ENCODE results near the gene VWA3A. TPM values are rescaled to one million over a fixed set of nuclear protein-coding genes. Genes with fewer than 3 reads are reported as not detected.

Gene VWA3A
- total and polyA plus RNA-seq, 2 experiments from 2014 or later = 0.16 to 0.24 TPM

GRCh38 chr16:22189473-22190080 is 97.2 kb downstream of the VWA3A start:
- TF ChIP-seq, protein P1, sequence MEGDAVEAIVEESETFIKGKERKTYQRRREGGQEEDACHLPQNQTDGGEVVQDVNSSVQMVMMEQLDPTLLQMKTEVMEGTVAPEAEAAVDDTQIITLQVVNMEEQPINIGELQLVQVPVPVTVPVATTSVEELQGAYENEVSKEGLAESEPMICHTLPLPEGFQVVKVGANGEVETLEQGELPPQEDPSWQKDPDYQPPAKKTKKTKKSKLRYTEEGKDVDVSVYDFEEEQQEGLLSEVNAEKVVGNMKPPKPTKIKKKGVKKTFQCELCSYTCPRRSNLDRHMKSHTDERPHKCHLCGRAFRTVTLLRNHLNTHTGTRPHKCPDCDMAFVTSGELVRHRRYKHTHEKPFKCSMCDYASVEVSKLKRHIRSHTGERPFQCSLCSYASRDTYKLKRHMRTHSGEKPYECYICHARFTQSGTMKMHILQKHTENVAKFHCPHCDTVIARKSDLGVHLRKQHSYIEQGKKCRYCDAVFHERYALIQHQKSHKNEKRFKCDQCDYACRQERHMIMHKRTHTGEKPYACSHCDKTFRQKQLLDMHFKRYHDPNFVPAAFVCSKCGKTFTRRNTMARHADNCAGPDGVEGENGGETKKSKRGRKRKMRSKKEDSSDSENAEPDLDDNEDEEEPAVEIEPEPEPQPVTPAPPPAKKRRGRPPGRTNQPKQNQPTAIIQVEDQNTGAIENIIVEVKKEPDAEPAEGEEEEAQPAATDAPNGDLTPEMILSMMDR (IDR thresholded peaks at IDR 0.05; ENCODE audit: low read depth, low read length) = no peak
- Histone ChIP-seq H3K27me3 (no peaks in the 10 kb centered on the region), H3K27ac (no peak overlapping the region), H3K36me3 (no peaks in the 10 kb centered on the region), H3K4me3 (peak overlapping the region; percentile 51), H3K4me1 (ENCODE audit: low read depth) (peaks cover 10% of the 10 kb centered on the region), H3K9me3 (ENCODE audit: low read depth) (no peaks in the 10 kb centered on the region)
- DNase-seq (ENCODE audit: low read depth in 1 of 2, low spot score in 1 of 2) = peak; percentile 7 to 56

DNA sequence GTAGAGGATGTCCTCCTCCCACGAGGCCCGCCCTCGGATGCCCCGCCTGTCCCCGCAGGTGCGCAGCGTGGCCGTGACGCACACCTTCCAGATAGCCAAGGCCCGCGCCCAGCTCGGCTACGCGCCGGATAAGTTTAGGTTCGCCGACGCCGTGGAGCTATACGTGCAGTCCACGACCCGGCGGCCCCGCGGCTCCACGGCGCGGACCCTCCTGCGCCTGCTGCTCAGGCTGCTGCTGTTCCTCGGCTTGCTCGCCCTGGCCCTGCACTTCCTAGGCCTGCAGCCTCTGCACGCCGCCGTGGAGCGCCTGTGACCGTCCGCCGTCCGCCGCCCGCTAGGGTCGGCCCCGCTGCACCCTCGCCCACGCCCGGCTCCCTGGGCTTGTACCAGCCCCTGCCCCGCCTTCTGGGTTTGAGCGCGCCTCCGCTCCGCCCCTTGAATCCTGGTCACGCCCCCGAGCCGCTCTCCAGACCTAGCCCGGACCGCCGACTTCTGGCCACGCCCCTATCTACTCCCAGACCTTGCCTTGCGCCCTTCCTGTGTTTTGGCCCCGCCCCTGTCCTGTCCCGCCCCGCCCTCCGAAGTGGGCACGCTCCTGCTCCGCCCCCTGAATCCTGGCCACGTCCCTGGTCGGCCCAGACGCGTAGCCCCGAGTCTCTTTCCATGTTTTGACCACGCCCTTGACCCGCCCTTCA is 97.9 kb downstream of the VWA3A start:
- Histone ChIP-seq H3K27me3 (no peaks in the 10 kb centered on the region), H3K27ac (no peak overlapping the region), H3K9me3 (ENCODE audit: low read depth) (no peaks in the 10 kb centered on the region), H3K4me3 (peak overlapping the region; percentile 51), H3K4me1 (ENCODE audit: low read depth) (peaks cover 10% of the 10 kb centered on the region), H3K36me3 (no peaks in the 10 kb centered on the region)
- DNase-seq (ENCODE audit: low read depth in 1 of 2, low spot score in 1 of 2) = peak; percentile 100
- TF ChIP-seq, protein P1 (IDR thresholded peaks at IDR 0.05; ENCODE audit: low read depth, low read length) = no peak

DNA sequence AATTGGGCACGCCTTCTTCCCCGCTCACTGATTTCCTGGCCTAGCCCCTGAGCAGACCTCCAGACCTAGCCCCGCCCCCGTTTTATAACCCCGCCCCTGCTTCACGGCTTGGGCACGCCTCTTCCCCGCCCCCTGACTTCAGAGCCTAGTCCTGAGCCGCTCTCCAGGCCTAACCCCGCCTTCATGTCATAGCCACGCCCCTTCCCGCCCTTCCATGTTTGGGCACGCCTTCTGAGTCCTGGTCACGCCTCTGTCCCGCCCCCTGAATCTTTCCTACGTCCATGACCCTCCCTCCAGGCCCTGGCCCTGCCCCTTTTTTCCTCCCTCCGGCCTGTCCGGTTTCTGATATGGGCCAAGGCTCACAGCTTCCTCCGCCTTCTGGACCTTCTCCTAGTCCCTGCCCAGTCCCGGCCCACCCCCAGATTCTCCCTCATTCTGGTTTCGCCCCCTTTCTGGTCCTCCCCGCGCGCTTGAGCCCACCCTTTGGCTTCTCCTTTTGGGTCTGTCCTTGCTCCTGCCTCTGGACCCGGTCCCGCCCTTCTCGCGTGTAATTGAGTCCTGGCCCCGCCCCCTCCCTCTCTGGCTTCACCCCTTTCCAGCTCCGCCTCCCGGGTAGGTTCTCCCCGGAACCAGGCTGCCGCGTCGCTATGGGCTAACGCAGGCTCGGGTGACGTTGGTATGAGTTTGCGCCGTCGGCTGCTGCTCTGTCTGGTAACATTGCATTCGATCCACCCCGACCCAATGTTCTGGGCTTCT is 98.6 kb downstream of the VWA3A start:
- peak; percentile 99 to 100 for DNase-seq (ENCODE audit: low read depth in 1 of 2, low spot score in 1 of 2)
- Histone ChIP-seq H3K4me3 (peak overlapping the region; percentile 43), H3K9me3 (ENCODE audit: low read depth) (no peaks in the 10 kb centered on the region), H3K27ac (peak overlapping the region; percentile 88), H3K4me1 (ENCODE audit: low read depth) (peaks cover 10% of the 10 kb centered on the region), H3K27me3 (no peaks in the 10 kb centered on the region), H3K36me3 (no peaks in the 10 kb centered on the region)
- TF ChIP-seq, protein P1 (IDR thresholded peaks at IDR 0.05; ENCODE audit: low read depth, low read length) = no peak

DNA sequence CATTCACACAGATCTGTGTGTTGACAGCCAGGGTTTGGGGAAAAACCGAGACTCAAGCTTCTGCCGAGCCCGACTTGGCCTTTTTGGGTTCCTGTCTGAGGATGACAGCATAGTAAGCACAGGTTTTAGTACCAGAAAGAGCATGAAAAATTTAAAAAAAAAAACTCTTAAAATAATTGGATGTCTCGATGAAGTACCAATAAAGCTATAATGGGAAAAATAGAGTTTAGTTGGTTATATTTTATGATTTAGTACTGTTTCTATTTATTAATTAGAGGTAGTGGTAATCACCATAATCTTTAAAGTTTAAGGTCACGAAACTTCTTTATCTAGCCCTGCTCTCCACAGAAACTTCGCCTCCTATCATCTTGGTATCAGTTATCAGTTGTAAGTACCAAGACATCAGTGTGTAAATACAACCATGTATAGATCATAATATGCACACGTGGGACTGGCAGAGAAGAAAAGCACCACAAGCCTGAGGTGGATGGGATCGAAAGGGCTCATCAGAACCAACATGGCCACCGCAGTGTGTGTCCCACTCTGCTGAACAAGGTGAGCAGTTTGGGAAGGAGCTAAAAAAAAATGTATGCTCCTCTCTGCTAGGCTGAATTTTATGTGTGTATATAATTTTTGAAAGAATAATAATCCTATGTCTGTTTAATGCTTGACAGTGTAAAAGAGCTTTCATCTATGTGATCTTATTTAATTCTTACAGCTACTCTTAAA is 99.4 kb downstream of the VWA3A start:
- DNase-seq (ENCODE audit: low read depth in 1 of 2, low spot score in 1 of 2) = peak in 1 of 2 donors; percentile 26
- TF ChIP-seq, protein P1 (IDR thresholded peaks at IDR 0.05; ENCODE audit: low read depth, low read length) = no peak

More for the DNA sequence above, 99.4 kb downstream of the VWA3A start:
- peaks cover 10% of the 10 kb centered on the region for H3K4me1 ChIP-seq (ENCODE audit: low read depth)
- H3K9me3 ChIP-seq (ENCODE audit: low read depth) = no peaks in the 10 kb centered on the region
- H3K27me3 ChIP-seq = no peaks in the 10 kb centered on the region
- H3K27ac ChIP-seq = peak overlapping the region; percentile 88
- peak overlapping the region; percentile 43 for H3K4me3 ChIP-seq
- no peaks in the 10 kb centered on the region for H3K36me3 ChIP-seq
